ENCODE measurements around the gene CLDN3.

Gene CLDN3

GRCh38 chr7:73770860-73771670 lies 995 bp upstream of the CLDN3 start:
- DNase-seq (ENCODE audit: low read depth) = no peak

GRCh38 chr7:73769481-73770001 lies 529 bp downstream of the CLDN3 start:
- DNase-seq (ENCODE audit: low read depth) = no peak

GRCh38 chr7:73768641-73769480 lies 1.2 kb downstream of the CLDN3 start:
- DNase-seq (ENCODE audit: low read depth) = no peak

- DNase-seq (ENCODE audit: low read depth) = no peak
Measured at GRCh38 chr7:73766556-73767229, 3.4 kb downstream of the CLDN3 start.

- DNase-seq (ENCODE audit: low read depth) = no peak
Measured at GRCh38 chr7:73762659-73762999, 7.4 kb downstream of the CLDN3 start.

- DNase-seq (ENCODE audit: low read depth) = no peak
Measured at GRCh38 chr7:73761854-73762658, 8.0 kb downstream of the CLDN3 start.

- DNase-seq (ENCODE audit: low read depth) = no peak
Measured at GRCh38 chr7:73758581-73759138, 11.4 kb downstream of the CLDN3 start.

GRCh38 chr7:73749931-73750776 lies 19.9 kb downstream of the CLDN3 start:
- no peak for DNase-seq (ENCODE audit: low read depth)

- DNase-seq (ENCODE audit: low read depth) = no peak
Measured at GRCh38 chr7:73746378-73746777, 23.7 kb downstream of the CLDN3 start.

GRCh38 chr7:73742753-73743641 lies 27.1 kb downstream of the CLDN3 start:
- no peak for DNase-seq (ENCODE audit: low read depth)

- DNase-seq (ENCODE audit: low read depth) = no peak
Measured at GRCh38 chr7:73742338-73742752, 27.7 kb downstream of the CLDN3 start.

GRCh38 chr7:73741600-73741999 lies 28.5 kb downstream of the CLDN3 start:
- no peak for DNase-seq (ENCODE audit: low read depth)

GRCh38 chr7:73740771-73741170 lies 29.3 kb downstream of the CLDN3 start:
- no peak for DNase-seq (ENCODE audit: low read depth)

GRCh38 chr7:73740212-73740611 lies 29.9 kb downstream of the CLDN3 start:
- DNase-seq (ENCODE audit: low read depth) = no peak

- DNase-seq (ENCODE audit: low read depth) = no peak
Measured at GRCh38 chr7:73739387-73739767, 30.7 kb downstream of the CLDN3 start.

GRCh38 chr7:73738612-73739386 lies 31.3 kb downstream of the CLDN3 start, which contains the start of gene ABHD11:
Gene ABHD11, minus strand, starts transcription at chr7:73738802. Its CDS starts 32 bp downstream, at chr7:73738770.
- DNase-seq (ENCODE audit: low read depth) = peak; percentile 80

GRCh38 chr7:73738220-73738611 lies 31.9 kb downstream of the CLDN3 start:
- DNase-seq (ENCODE audit: low read depth) = no peak

GRCh38 chr7:73737491-73738219 lies 32.4 kb downstream of the CLDN3 start:
- no peak for DNase-seq (ENCODE audit: low read depth)

Measured in GM04504 (cell line).